Lower leg skin (tissue), 4 donors: ENCODE results near the gene DAPP1. TPM values are rescaled to one million over a fixed set of nuclear protein-coding genes. Genes with fewer than 3 reads are reported as not detected.

Source experiments
- DNase-seq, 2 donors: peaks; one replicate each; pipeline ENCODE4 v3.0.0-alpha.2; 2019; ENCODE audit warnings: low spot score in 2 of 2
- H3K4me3 ChIP-seq: fragments of 200-600 bp; sonication (generic); 2 replicates; pipeline ENCODE4 v1.5.1; 2017; ENCODE audit warnings: mild to moderate bottlenecking, low read depth; ENCODE audit not compliant: poor library complexity, severe bottlenecking
- POLR2A ChIP-seq, 2 donors: fragments of 450-650 bp; IDR thresholded peaks; one replicate each; pipeline ENCODE4 v1.6.1; 2016 to 2017; ENCODE audit warnings: antibody characterized with exemption in 2 of 2, mild to moderate bottlenecking in 1 of 2, moderate library complexity in 1 of 2
- WGBS, 2 donors: methylation state at CpG; one replicate each; pipeline ENCODE4 v1.1.5; 2018; 5-methylcytosine and 5-hydroxymethylcytosine counted together
- intact Hi-C: fragments of 100-400 bp; cut with DNase I; formaldehyde crosslinking; loops from one replicate; pipeline ENCODE4 v1.15.0; 2023; ENCODE audit warnings: low total_unique reads
- total RNA-seq, 4 donors: library from RNA; depleted of rRNA; stranded (reverse); fragments of >200 nt; gene quantifications; one replicate each; pipeline ENCODE4 v1.1.0, GENCODE V29; 2016
- TF ChIP-seq, protein P1 (sequence below), 3 donors: fragments of 450-650 bp; IDR thresholded peaks; one replicate each; pipeline ENCODE4 v1.5.1; 2016; ENCODE audit warnings: antibody characterized with exemption in 3 of 3, mild to moderate bottlenecking in 3 of 3, moderate library complexity in 2 of 3

The DAPP1 gene
- total RNA-seq, 4 donors from 2014 or later: 24.5 to 37.7 (median 34.2) TPM

DNA sequence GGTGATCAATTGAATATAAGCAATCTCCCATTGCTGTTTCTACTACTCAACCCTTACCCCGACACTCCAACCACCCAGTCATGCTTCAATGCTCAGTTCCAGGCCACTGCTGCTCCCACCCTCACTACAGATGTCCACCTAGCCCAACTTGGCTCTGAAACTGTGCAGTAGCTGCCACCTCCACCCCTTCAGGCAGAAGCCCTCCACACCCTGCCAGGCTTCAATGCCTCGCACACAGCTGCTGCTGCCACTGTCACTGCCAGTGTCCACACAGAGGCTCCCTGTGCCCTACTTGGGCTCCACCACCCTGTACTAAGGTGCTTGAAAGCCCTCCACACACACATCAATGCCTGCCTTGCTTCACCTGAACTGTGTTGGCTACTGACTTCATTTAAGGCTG lies 43.0 kb downstream of the DAPP1 start:
- 85 to 90% methylated on average over 2 of the region's 2 CpGs for WGBS, 2 donors
- H3K4me3 ChIP-seq: no peak overlapping the region
- no peak for DNase-seq
- TF ChIP-seq, protein P1, sequence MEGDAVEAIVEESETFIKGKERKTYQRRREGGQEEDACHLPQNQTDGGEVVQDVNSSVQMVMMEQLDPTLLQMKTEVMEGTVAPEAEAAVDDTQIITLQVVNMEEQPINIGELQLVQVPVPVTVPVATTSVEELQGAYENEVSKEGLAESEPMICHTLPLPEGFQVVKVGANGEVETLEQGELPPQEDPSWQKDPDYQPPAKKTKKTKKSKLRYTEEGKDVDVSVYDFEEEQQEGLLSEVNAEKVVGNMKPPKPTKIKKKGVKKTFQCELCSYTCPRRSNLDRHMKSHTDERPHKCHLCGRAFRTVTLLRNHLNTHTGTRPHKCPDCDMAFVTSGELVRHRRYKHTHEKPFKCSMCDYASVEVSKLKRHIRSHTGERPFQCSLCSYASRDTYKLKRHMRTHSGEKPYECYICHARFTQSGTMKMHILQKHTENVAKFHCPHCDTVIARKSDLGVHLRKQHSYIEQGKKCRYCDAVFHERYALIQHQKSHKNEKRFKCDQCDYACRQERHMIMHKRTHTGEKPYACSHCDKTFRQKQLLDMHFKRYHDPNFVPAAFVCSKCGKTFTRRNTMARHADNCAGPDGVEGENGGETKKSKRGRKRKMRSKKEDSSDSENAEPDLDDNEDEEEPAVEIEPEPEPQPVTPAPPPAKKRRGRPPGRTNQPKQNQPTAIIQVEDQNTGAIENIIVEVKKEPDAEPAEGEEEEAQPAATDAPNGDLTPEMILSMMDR (IDR thresholded peaks at IDR 0.05): no peak
- TF ChIP-seq POLR2A (IDR thresholded peaks at IDR 0.05): no peak
- intact Hi-C loops: no loop called here

DNA sequence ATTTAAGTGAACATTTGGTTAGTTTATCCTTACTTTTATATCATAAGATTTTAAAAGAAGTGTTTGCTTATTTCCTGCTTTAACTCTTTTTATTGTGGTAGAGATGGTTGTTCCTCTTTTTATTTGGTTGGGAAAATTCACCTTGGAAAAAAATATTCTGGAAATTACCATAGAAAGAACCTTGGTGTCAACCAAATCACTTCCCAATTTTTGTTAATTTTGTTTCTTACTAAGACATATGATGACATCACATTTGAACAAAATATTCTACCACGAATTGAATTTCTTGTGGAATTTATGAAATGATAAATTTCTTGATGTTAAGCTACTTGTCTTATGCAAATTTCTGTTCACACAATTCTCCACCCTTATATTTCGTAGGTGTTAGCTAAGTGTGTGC lies 43.9 kb downstream of the DAPP1 start:
- no peak overlapping the region for H3K4me3 ChIP-seq
- no peak for TF ChIP-seq POLR2A (IDR thresholded peaks at IDR 0.05)
- TF ChIP-seq, protein P1 (IDR thresholded peaks at IDR 0.05): no peak
- no peak for DNase-seq
- intact Hi-C loops: no loop called here
- 76 to 77% methylated on average over 2 of the region's 2 CpGs for WGBS, 2 donors

DNA sequence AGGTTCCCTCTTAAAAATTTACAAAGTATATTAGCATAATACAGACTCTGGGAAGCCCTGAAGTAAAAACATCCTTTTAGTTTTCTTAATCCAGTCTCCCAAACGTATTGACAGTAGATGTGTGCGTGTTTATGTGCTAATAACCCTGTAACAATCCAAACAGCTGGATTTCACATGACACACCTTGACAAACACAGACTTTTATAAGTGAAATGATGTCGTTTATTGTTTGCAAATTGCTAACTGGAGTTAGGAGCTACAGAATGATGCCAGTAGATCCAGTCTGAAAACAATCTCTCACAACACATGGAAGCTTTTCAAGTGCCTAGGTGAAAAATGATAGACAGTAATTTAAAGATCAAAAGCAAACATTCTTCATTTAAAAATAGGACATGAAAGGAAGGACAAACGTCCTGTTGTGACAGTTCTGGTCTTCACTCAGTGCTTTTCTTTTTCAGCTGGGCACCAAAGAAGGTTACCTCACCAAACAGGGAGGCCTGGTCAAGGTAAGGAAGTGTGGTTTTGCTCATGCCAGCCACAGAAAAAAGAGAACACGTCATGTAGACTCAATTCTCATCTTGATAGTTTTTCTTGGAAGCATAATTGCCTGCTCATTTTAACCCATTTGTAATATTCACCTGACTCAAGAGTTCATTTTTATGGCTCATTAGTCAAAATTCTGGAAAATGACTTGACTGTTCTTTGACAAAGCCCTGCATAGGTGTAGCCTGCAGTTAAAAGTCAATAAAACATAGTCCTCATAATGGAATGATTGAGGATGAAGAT lies 44.7 kb downstream of the DAPP1 start:
- no peak for DNase-seq
- TF ChIP-seq, protein P1 (IDR thresholded peaks at IDR 0.05): no peak
- TF ChIP-seq POLR2A (IDR thresholded peaks at IDR 0.05): no peak
- no peak overlapping the region for H3K4me3 ChIP-seq
- intact Hi-C loops: no loop called here
- 57 to 61% methylated on average over 5 of the region's 5 CpGs for WGBS, 2 donors

DNA sequence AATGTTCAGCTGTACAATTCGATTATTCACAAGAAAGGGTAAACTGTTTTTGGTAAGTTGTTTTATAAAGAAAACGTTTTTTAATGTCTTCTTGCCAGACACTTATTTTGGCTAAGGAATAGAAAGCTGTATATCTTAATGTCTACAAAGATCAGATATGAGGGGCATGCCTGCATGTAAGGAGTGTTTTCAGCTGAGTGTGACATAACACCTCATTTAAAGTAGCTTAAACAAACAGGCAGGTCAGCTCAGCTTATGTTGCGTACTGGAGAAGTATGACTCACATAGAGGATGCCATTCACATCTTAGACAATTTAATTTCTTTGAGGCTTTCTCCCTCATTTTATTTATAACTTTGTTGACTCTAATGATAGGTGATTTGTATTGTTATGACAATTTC lies 47.2 kb downstream of the DAPP1 start:
- intact Hi-C loops: no loop called here
- TF ChIP-seq POLR2A (IDR thresholded peaks at IDR 0.05): no peak
- TF ChIP-seq, protein P1 (IDR thresholded peaks at IDR 0.05): no peak

DNA sequence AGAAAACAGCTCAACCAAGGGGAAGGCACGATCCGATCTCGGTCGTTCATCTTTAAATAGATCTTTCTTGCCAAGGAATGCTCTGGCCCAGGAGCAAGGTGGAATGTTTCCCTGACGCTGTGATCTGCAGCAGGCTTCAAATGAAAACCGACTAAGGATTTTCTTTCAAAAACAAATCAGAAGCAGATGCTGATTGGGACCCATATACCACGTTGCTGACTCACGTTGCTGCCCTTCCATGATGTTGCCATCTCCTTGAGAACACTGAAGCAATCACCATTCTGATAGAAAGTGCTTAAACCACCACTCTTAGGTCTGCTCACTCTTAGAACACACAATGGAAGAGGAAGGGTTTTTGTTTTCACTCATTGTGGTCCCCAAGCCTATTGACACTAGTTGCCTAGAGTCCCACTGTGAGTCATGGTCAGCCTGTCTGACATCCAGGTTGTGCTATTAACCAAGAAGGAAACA lies 51.5 kb downstream of the DAPP1 start:
- no peak for DNase-seq
- 43 to 53% methylated on average over 8 of the region's 8 CpGs for WGBS, 2 donors
- H3K4me3 ChIP-seq: no peak overlapping the region
- TF ChIP-seq, protein P1 (IDR thresholded peaks at IDR 0.05): no peak
- no peak for TF ChIP-seq POLR2A (IDR thresholded peaks at IDR 0.05)
- intact Hi-C loops: no loop called here

More for the DNA sequence above, 47.2 kb downstream of the DAPP1 start:
- no peak for DNase-seq
- WGBS, 2 donors: 43 to 55% methylated on average over 3 of the region's 3 CpGs
- no peak overlapping the region for H3K4me3 ChIP-seq

DNA sequence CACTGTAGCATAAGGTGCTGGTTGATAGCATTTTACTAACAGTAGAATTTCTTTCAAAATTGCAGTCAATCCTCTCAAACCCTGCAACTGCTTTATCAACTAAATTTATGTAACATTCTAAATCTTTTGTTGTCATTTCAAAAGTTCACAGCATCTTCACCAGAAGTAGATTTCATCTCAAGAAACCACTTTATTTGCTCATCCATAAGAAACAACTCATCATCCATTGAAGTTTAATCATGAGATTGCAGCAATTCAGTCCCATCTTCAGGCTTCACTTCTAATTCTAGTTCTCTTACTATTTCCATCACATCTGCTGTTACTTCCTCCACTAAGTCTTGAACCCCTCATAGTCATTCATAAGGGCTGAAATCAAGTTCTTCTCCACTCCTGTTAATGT lies 55.9 kb downstream of the DAPP1 start:
- TF ChIP-seq, protein P1 (IDR thresholded peaks at IDR 0.05): no peak
- no peak for TF ChIP-seq POLR2A (IDR thresholded peaks at IDR 0.05)
- no peak for DNase-seq
- no peak overlapping the region for H3K4me3 ChIP-seq
- intact Hi-C loops: no loop called here
